ENCODE measurements around the gene JOSD1.

Gene JOSD1

GRCh38 chr22:38742176-38742942 lies 41.6 kb upstream of the JOSD1 start:
- DNase-seq, result no peak
- no peak for TF ChIP-seq CTCF (IDR thresholded peaks at IDR 0.05; ENCODE audit: low read depth, low read length)
- Histone ChIP-seq H3K9me3 (no peaks in the 10 kb centered on the region), H3K36me3 (peaks cover 83% of the 10 kb centered on the region), H3K27me3 (no peaks in the 10 kb centered on the region), H3K4me1 (no peaks in the 10 kb centered on the region), H3K4me3 (ENCODE audit: low read depth, low read length) (no peak overlapping the region)

GRCh38 chr22:38741576-38741975 lies 40.8 kb upstream of the JOSD1 start:
- H3K4me3 ChIP-seq (ENCODE audit: low read depth, low read length), result no peak overlapping the region
- DNase-seq, result no peak
- no peak for TF ChIP-seq CTCF (IDR thresholded peaks at IDR 0.05; ENCODE audit: low read depth, low read length)
- no peaks in the 10 kb centered on the region for H3K27me3 ChIP-seq
- H3K4me1 ChIP-seq, result no peaks in the 10 kb centered on the region
- H3K9me3 ChIP-seq, result no peaks in the 10 kb centered on the region
- H3K36me3 ChIP-seq, result peaks cover 89% of the 10 kb centered on the region

- Histone ChIP-seq H3K9me3 (no peaks in the 10 kb centered on the region), H3K4me1 (no peaks in the 10 kb centered on the region), H3K4me3 (ENCODE audit: low read depth, low read length) (no peak overlapping the region), H3K27me3 (no peaks in the 10 kb centered on the region), H3K36me3 (peaks cover 93% of the 10 kb centered on the region)
- TF ChIP-seq CTCF (IDR thresholded peaks at IDR 0.05; ENCODE audit: low read depth, low read length), result no peak
- DNase-seq, result no peak
These were observed 40.4 kb upstream of the JOSD1 start for GRCh38 chr22:38741166-38741565.

GRCh38 chr22:38740754-38741153 lies 40.0 kb upstream of the JOSD1 start:
- Histone ChIP-seq H3K4me1 (no peaks in the 10 kb centered on the region), H3K36me3 (peaks cover 94% of the 10 kb centered on the region)
- no peak for TF ChIP-seq CTCF (IDR thresholded peaks at IDR 0.05; ENCODE audit: low read depth, low read length)

GRCh38 chr22:38740116-38740723 lies 39.5 kb upstream of the JOSD1 start:
- DNase-seq, result no peak
- TF ChIP-seq CTCF (IDR thresholded peaks at IDR 0.05; ENCODE audit: low read depth, low read length), result no peak
- Histone ChIP-seq H3K27me3 (no peaks in the 10 kb centered on the region), H3K9me3 (no peaks in the 10 kb centered on the region), H3K4me3 (ENCODE audit: low read depth, low read length) (no peak overlapping the region), H3K36me3 (peaks cover 96% of the 10 kb centered on the region), H3K4me1 (no peaks in the 10 kb centered on the region)

More at GRCh38 chr22:38740754-38741153, 40.0 kb upstream of the JOSD1 start:
- Histone ChIP-seq H3K9me3 (no peaks in the 10 kb centered on the region), H3K27me3 (no peaks in the 10 kb centered on the region), H3K4me3 (ENCODE audit: low read depth, low read length) (no peak overlapping the region)
- no peak for DNase-seq
